ENCODE measurements around the gene LINGO4. TPM values are rescaled to one million over a fixed set of nuclear protein-coding genes. Genes with fewer than 3 reads are reported as not detected.
A peak's percentile ranks its signal among the peaks of the same experiment; 100 is the strongest.

Gene LINGO4
- total RNA-seq, 4 donors from 2014 or later = 0.14 to 0.48 TPM; not detected in 2

DNA sequence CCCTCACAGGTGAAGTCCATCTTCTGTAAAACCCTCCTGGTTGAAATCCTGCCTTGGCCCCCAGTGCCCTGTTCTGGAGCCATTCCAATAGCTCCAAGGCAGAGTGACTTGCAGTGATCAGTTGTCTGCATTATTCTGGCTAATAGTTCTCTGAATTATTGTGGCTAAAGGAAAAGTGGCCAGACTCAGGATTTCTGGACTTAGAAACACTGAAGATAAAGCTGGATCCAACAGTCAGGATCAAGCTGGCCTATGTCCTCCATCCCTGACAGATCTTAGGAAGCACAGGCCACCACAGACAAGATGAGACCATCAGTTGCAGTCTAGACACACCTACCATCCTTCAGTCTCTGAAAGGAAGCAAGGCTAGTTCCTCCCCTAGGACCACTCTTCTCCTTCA is 35.2 kb upstream of the LINGO4 start:
- intact Hi-C loops (cut with DNase I; ENCODE audit: low total_unique reads) (no loop called here), in situ Hi-C loops (cut with MboI; ENCODE audit: low pct_ligation_motif_present in 1 of 4, low pct_unique_long_range_greater_than_20kb in 1 of 4, low sequenced_read_pairs in 3 of 4) (no loop called here)
- peak overlapping the region; percentile 80 to 91 (median 89) for H3K27ac ChIP-seq
- no peaks in the 10 kb centered on the region for H3K9me3 ChIP-seq
- no peak for TF ChIP-seq POLR2AphosphoS5 (IDR thresholded peaks at IDR 0.05)
- TF ChIP-seq, protein P1, sequence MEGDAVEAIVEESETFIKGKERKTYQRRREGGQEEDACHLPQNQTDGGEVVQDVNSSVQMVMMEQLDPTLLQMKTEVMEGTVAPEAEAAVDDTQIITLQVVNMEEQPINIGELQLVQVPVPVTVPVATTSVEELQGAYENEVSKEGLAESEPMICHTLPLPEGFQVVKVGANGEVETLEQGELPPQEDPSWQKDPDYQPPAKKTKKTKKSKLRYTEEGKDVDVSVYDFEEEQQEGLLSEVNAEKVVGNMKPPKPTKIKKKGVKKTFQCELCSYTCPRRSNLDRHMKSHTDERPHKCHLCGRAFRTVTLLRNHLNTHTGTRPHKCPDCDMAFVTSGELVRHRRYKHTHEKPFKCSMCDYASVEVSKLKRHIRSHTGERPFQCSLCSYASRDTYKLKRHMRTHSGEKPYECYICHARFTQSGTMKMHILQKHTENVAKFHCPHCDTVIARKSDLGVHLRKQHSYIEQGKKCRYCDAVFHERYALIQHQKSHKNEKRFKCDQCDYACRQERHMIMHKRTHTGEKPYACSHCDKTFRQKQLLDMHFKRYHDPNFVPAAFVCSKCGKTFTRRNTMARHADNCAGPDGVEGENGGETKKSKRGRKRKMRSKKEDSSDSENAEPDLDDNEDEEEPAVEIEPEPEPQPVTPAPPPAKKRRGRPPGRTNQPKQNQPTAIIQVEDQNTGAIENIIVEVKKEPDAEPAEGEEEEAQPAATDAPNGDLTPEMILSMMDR (IDR thresholded peaks at IDR 0.05) = no peak
- no peak for TF ChIP-seq POLR2A (IDR thresholded peaks at IDR 0.05)
- TF ChIP-seq EP300 (IDR thresholded peaks at IDR 0.05; ENCODE audit: low read depth) = no peak
- peak overlapping the region in 3 of 4 donors; percentile 29 to 54 (median 34) for H3K4me3 ChIP-seq
- H3K27me3 ChIP-seq = peaks cover 47% of the 10 kb centered on the region
- H3K36me3 ChIP-seq = no peaks in the 10 kb centered on the region
- no peak for DNase-seq
- peaks cover 3 to 42% (median 26%) of the 10 kb centered on the region in 4 donors for H3K4me1 ChIP-seq

DNA sequence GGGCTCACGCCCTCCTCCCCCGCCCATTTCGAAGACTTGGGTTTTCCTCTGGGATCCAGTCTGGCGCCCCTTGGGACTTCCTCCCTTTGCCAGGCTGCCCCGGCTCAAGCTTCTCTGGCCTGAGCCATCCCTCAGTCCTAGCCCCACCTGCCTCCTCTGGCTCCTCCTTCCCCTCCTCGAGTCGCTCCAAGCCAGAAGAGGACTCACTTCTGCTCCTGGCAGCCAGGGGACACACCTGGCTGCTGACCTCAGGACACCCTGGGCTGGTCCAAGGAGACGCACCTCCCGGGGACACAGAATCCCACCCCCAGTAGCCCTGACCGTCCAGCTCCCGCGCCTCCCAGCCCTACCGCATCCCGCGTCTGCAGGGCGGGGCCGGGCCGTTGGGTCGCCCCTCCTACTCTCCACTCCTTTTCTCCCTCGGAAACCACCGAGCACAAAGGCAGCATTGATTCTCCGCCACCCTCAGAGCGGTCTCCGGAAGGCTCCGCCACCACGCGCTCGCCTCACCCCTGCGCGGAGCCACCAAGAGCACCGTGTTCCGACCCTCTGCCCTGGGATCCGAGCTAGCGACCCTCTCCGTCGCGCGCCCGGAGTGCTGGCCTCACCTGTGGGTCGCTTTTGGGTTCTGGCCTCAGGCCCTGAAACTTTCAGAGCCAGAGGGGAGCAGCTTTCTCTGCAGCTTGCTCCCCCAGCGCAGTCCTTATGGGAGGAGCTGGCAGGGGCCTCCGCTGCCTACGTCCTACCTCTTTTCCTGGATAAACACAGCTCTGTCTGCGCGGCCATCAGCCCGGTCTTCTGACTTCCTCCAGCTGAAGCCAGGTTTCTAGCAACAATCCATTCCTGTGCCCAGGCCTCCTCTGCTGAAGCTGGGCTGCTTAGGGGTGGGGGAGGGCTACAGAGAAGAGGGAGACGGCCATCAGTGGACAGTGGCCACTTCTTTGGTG is 34.5 kb upstream of the LINGO4 start, which contains the start of gene C2CD4D:
C2CD4D (minus strand) TSS at position 364 of the 947 bp plus-strand sequence. CDS start 831 bp downstream, outside the sequence.
- peak within 1 kb of the TSS in 3 of 4 donors; percentile 29 to 54 (median 34) for H3K4me3 ChIP-seq
- peaks cover 3 to 42% (median 26%) of the 10 kb centered on the region in 4 donors for H3K4me1 ChIP-seq
- no peak for TF ChIP-seq EP300 (IDR thresholded peaks at IDR 0.05; ENCODE audit: low read depth)
- TF ChIP-seq, protein P1 (IDR thresholded peaks at IDR 0.05) = peak in 3 of 5 experiments; percentile 9 to 44 (median 11)
- peak; percentile 79 to 92 (median 91) for TF ChIP-seq POLR2AphosphoS5 (IDR thresholded peaks at IDR 0.05)
- TF ChIP-seq POLR2A (IDR thresholded peaks at IDR 0.05) = peak; percentile 94
- intact Hi-C loops (cut with DNase I; ENCODE audit: low total_unique reads) = no loop called here
- in situ Hi-C loops (cut with MboI; ENCODE audit: low pct_ligation_motif_present in 1 of 4, low pct_unique_long_range_greater_than_20kb in 1 of 4, low sequenced_read_pairs in 3 of 4) = no loop called here
- H3K36me3 ChIP-seq = no peaks in the 10 kb centered on the region
- 6% methylated on average over 32 of the region's 47 CpGs; no CpG with 5 or more reads in 1 of the 2 donors for WGBS, 2 donors (ENCODE audit: low coverage in 1 of 2)
- peaks cover 41% of the 10 kb centered on the region for H3K27me3 ChIP-seq
- no peaks in the 10 kb centered on the region for H3K9me3 ChIP-seq
- H3K27ac ChIP-seq = peak within 1 kb of the TSS; percentile 80 to 91 (median 89)
- DNase-seq = peak; percentile 87

DNA sequence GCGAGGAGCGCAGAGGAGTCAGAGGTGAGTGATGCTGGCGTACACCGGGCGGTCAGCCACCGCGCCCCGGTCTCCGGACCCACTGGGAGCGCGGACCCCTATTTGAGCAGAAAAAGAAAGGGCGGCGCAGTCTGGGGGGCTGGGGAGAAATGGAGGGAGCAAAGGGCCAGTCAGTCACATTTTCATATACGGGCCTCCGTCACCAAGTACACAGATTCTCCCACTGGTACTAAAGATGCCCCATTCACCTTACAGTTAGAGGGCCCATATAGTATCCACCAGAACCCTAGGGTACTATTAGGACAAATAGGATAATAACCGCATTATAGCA is 33.8 kb upstream of the LINGO4 start:
- Histone ChIP-seq H3K4me1 (peaks cover 3 to 43% (median 26%) of the 10 kb centered on the region in 4 donors), H3K27ac (peak overlapping the region; percentile 80 to 91 (median 89)), H3K27me3 (peaks cover 40% of the 10 kb centered on the region), H3K9me3 (no peaks in the 10 kb centered on the region), H3K36me3 (no peaks in the 10 kb centered on the region), H3K4me3 (peak overlapping the region in 3 of 4 donors; percentile 14 to 54 (median 34))
- 59 to 60% methylated on average over 2 to 16 of the region's 16 CpGs for WGBS, 2 donors (ENCODE audit: low coverage in 1 of 2)
- intact Hi-C loops (cut with DNase I; ENCODE audit: low total_unique reads) = no loop called here
- in situ Hi-C loops (cut with MboI; ENCODE audit: low pct_ligation_motif_present in 1 of 4, low pct_unique_long_range_greater_than_20kb in 1 of 4, low sequenced_read_pairs in 3 of 4) = no loop called here
- TF ChIP-seq POLR2AphosphoS5 (IDR thresholded peaks at IDR 0.05) = no peak
- no peak for TF ChIP-seq EP300 (IDR thresholded peaks at IDR 0.05; ENCODE audit: low read depth)
- TF ChIP-seq, protein P1 (IDR thresholded peaks at IDR 0.05) = no peak
- TF ChIP-seq POLR2A (IDR thresholded peaks at IDR 0.05) = no peak
- DNase-seq = no peak

Data from transverse colon (tissue), 4 donors.